ENCODE results near the gene HOXB4.

GRCh38 chr17:48627118-48627597, 49.0 kb upstream of the HOXB4 start:
- TF ChIP-seq MEF2B (IDR thresholded peaks at IDR 0.05; ENCODE audit: partially characterized antibody, poor library complexity, severe bottlenecking) (no peak), EZH2 (IDR thresholded peaks at IDR 0.05; ENCODE audit: borderline replicate concordance, control insufficient read depth, low read depth, low read length) (no peak), CEBPB (IDR thresholded peaks at IDR 0.05; ENCODE audit: borderline replicate concordance in 1 of 2, low read depth in 2 of 2, low read length in 2 of 2) (no peak), HDAC2 (IDR thresholded peaks at IDR 0.05) (no peak), MTA3 (IDR thresholded peaks at IDR 0.05; ENCODE audit: borderline replicate concordance, low read length) (no peak), ELK1 (IDR thresholded peaks at IDR 0.05; ENCODE audit: low read depth, low read length) (no peak), USF1 (IDR thresholded peaks at IDR 0.05; ENCODE audit: borderline replicate concordance, extremely low read length, insufficient read depth, low read depth, low read length) (no peak), BMI1 (IDR thresholded peaks at IDR 0.05; ENCODE audit: borderline replicate concordance) (no peak), NR2C1 (IDR thresholded peaks at IDR 0.05) (no peak), MAX (IDR thresholded peaks at IDR 0.05; ENCODE audit: low read depth, low read length) (no peak)

Measured in GM12878 (cell line).